HG03175 (cell line): Measurements from ENCODE around the gene RGS10.
"Not testable (repeated sequence)": the region's sequence is repeated elsewhere in the genome, so short reads cannot be mapped to it uniquely, and the experiment has no call there.

Experiments used
- ATAC-seq: cut with Tn5 transposase; IDR thresholded peaks from one replicate; pipeline ENCODE4 v1.9.1; 2021; ENCODE audit warnings: mild to moderate bottlenecking, moderate library complexity; ENCODE audit not compliant: unreplicated experiment

Gene RGS10

GRCh38 chr10:119542357-119542987 lies at the start of gene RGS10:
Gene RGS10, minus strand, starts transcription at chr10:119542719. Its CDS starts 81 bp downstream, at chr10:119542638.
- peak; percentile 69 for ATAC-seq

- no peak for ATAC-seq
Measured at GRCh38 chr10:119588071-119588470, 45.6 kb upstream of the RGS10 start.

- ATAC-seq = no peak
Measured at GRCh38 chr10:119578355-119578754, 35.8 kb upstream of the RGS10 start.

- ATAC-seq = no peak
Measured at GRCh38 chr10:119575991-119576390, 33.5 kb upstream of the RGS10 start.

GRCh38 chr10:119575506-119575905 lies 33.0 kb upstream of the RGS10 start:
- no peak for ATAC-seq

- ATAC-seq = no peak
Measured at GRCh38 chr10:119567978-119568377, 25.5 kb upstream of the RGS10 start.

- no peak for ATAC-seq
Measured at GRCh38 chr10:119562097-119562496, 19.6 kb upstream of the RGS10 start.

- not testable (repeated sequence) for ATAC-seq
Measured at GRCh38 chr10:119559511-119559910, 17.0 kb upstream of the RGS10 start.

- not testable (repeated sequence) for ATAC-seq
Measured at GRCh38 chr10:119556081-119556480, 13.6 kb upstream of the RGS10 start.

- ATAC-seq = no peak
Measured at GRCh38 chr10:119555178-119555784, 12.8 kb upstream of the RGS10 start.

GRCh38 chr10:119550827-119551226 lies 8.3 kb upstream of the RGS10 start:
- ATAC-seq = no peak

- no peak for ATAC-seq
Measured at GRCh38 chr10:119549247-119549999, 6.9 kb upstream of the RGS10 start.

GRCh38 chr10:119546009-119546408 lies 3.5 kb upstream of the RGS10 start:
- no peak for ATAC-seq

- no peak for ATAC-seq
Measured at GRCh38 chr10:119545310-119545709, 2.8 kb upstream of the RGS10 start.

- no peak for ATAC-seq
Measured at GRCh38 chr10:119543814-119544642, 1.5 kb upstream of the RGS10 start.

- peak; percentile 53 for ATAC-seq
Measured at GRCh38 chr10:119542988-119543813, 682 bp upstream of the RGS10 start.

GRCh38 chr10:119541459-119542356 lies 811 bp downstream of the RGS10 start:
- peak; percentile 27 for ATAC-seq

- ATAC-seq = no peak
Measured at GRCh38 chr10:119541046-119541445, 1.5 kb downstream of the RGS10 start.

GRCh38 chr10:119540038-119540437 lies 2.5 kb downstream of the RGS10 start:
- ATAC-seq = no peak
